CD1c-positive myeloid dendritic cell (primary cell): ENCODE data around the gene SNX24.
"Not testable (repeated sequence)": the region's sequence is repeated elsewhere in the genome, so short reads cannot be mapped to it uniquely, and the experiment has no call there.

Experiments
- DNase-seq: peaks from one replicate; pipeline ENCODE4 v3.0.0-alpha.2; 2016; ENCODE audit errors: extremely low spot score

SNX24 gene

GRCh38 chr5:122871661-122872060 lies 26.2 kb downstream of the SNX24 start:
- DNase-seq = no peak

- DNase-seq = no peak
Observed at GRCh38 chr5:122874179-122874875, 28.9 kb downstream of the SNX24 start.

- peak; percentile 55 for DNase-seq
Observed at GRCh38 chr5:122877518-122877917, 32.1 kb downstream of the SNX24 start.

- no peak for DNase-seq
Observed at GRCh38 chr5:122879076-122879475, 33.7 kb downstream of the SNX24 start.

GRCh38 chr5:122880170-122880689 lies 34.8 kb downstream of the SNX24 start:
- no peak for DNase-seq

GRCh38 chr5:122880749-122881148 lies 35.3 kb downstream of the SNX24 start:
- DNase-seq = no peak

- no peak for DNase-seq
Observed at GRCh38 chr5:122882831-122883230, 37.4 kb downstream of the SNX24 start.

GRCh38 chr5:122885045-122885517 lies 39.7 kb downstream of the SNX24 start:
- DNase-seq = no peak

- DNase-seq = no peak
Observed at GRCh38 chr5:122885891-122886290, 40.5 kb downstream of the SNX24 start.

- DNase-seq = no peak
Observed at GRCh38 chr5:122895141-122895540, 49.7 kb downstream of the SNX24 start.

GRCh38 chr5:122896598-122897282 lies 51.3 kb downstream of the SNX24 start:
- no peak for DNase-seq

- DNase-seq = no peak
Observed at GRCh38 chr5:122897283-122897602, 51.8 kb downstream of the SNX24 start.

- DNase-seq = no peak
Observed at GRCh38 chr5:122901346-122901745, 55.9 kb downstream of the SNX24 start.

- DNase-seq = no peak
Observed at GRCh38 chr5:122902263-122902662, 56.9 kb downstream of the SNX24 start.

GRCh38 chr5:122906768-122907167 lies 61.4 kb downstream of the SNX24 start:
- DNase-seq = no peak

- DNase-seq = no peak
Observed at GRCh38 chr5:122907276-122907675, 61.9 kb downstream of the SNX24 start.

GRCh38 chr5:122908108-122908507 lies 62.7 kb downstream of the SNX24 start:
- DNase-seq = no peak

- no peak for DNase-seq
Observed at GRCh38 chr5:122908662-122909061, 63.2 kb downstream of the SNX24 start.

- no peak for DNase-seq
Observed at GRCh38 chr5:122909470-122910100, 64.2 kb downstream of the SNX24 start.

- not testable (repeated sequence) for DNase-seq
Observed at GRCh38 chr5:122913436-122913835, 68.0 kb downstream of the SNX24 start.

GRCh38 chr5:122915717-122916461 lies 70.5 kb downstream of the SNX24 start:
- DNase-seq = no peak

- DNase-seq = no peak
Observed at GRCh38 chr5:122916490-122916889, 71.1 kb downstream of the SNX24 start.
